HG03457 (cell line): ENCODE data around the gene AP1B1.
"Not testable (repeated sequence)": the region's sequence is repeated elsewhere in the genome, so short reads cannot be mapped to it uniquely, and the experiment has no call there.

Experiments
- ATAC-seq: cut with Tn5 transposase; IDR thresholded peaks from one replicate; pipeline ENCODE4 v1.9.1; 2021; ENCODE audit warnings: moderate number of reproducible peaks; ENCODE audit not compliant: unreplicated experiment

Gene AP1B1

GRCh38 chr22:29352778-29353177 is 35.6 kb downstream of the AP1B1 start:
- ATAC-seq = no peak

DNA sequence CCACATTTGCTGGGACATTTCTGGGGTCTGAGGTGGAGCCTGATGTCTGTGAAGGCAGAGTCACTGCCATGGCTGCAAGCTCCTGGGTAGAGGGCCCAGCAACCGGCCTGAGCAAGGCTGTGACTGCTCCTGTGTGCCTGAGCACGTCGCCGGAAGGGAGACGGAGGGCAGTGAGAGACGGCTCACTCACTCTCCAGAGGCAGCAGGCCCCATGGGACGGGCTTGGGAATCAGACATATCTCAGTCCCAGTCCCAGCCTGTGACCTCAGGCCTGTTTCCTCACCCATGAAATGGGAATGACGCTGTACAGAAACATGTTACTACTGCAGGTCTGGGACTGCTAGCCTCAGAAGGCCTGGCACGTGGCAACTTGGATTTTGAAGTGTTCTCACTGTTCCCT is 36.5 kb downstream of the AP1B1 start:
- no peak for ATAC-seq

- ATAC-seq = no peak
These were observed 37.3 kb downstream of the AP1B1 start for GRCh38 chr22:29351042-29351441.

GRCh38 chr22:29348956-29349355 is 39.4 kb downstream of the AP1B1 start:
- no peak for ATAC-seq

DNA sequence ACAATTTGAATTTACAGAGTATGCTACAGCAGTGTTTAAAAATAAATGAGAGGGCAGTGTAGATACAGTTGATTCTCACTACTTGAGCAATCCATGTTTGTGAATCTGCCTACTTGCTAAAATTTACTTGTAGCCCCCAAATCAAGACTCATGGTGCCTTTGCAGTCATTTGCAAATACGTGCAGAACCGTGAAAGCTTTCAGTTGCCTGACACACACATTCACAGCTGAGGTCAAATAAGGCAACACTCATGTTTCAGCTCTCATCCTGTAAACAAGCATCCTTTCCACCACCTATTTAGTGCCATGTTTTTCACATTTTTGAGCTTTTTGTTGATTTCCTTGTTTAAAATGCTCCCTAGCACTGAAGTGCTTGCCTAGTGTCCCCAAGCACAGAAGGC is 40.3 kb downstream of the AP1B1 start:
- ATAC-seq = no peak

DNA sequence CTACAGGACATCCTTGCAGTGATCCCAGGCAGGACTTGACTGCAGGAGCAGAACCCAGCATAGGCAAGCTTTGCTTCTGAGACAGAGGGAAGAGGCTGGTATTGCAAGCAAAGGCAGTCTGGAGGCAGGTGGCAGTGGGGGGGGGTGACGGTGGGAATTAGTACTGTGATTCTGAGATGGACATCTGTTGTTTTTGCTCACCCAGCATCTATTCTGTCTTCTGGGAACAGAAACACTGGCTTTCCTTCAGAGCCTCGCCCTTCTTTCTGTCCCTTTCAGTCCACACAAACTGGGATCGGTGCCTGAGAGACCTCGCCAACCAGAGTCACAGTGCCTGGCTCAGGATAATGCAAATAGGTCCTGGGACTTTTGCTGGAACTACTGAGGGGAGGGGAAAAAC is 41.7 kb downstream of the AP1B1 start:
- no peak for ATAC-seq

GRCh38 chr22:29345932-29346331 is 42.4 kb downstream of the AP1B1 start:
- no peak for ATAC-seq

GRCh38 chr22:29344889-29345288 is 43.5 kb downstream of the AP1B1 start:
- ATAC-seq = not testable (repeated sequence)

DNA sequence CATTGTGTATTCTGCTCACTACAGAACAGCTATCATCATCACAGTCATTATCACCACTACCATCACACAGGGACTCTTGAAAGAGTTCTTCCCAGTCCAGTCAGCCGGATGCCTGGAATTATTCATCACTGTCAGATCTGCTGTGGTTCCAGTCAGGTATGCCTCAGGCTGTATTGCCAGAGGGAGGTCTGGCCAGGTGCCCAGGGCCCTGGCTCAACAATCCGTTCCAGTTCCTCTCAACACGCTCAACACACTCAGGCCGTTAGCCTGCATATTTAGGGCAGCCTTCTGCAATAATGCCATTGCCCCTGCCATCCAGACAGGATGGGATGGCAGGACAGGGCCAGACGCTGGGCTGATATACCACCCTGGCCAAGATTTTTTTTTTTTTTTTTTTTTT is 44.2 kb downstream of the AP1B1 start:
- ATAC-seq = no peak

DNA sequence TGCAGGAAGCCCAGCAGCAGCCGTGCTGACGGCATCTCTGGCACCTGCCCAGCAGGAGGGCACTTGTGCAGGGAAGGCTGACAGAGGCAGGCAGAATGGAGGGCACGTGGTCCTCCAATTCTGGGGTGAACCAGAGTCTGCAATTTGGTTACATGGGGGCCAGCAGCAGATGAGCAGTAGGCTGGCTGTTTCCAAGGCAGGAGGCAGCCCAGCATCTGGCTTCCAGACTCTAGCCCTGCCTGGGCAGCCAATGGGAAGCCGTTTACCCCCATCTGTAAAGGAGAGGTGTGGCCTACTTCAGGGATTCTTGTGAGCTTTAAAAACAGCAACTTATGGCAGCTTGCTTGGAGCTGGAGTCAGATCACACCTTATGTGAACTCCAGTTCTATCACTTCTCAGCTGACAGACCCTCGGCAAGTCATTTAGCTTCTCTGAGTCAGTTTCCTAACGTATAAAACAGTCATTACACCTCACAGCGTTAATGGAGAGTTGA is 45.0 kb downstream of the AP1B1 start:
- no peak for ATAC-seq

- ATAC-seq = no peak
These were observed 45.6 kb downstream of the AP1B1 start for GRCh38 chr22:29342577-29343312.

GRCh38 chr22:29342177-29342576 is 46.2 kb downstream of the AP1B1 start:
- ATAC-seq = no peak

DNA sequence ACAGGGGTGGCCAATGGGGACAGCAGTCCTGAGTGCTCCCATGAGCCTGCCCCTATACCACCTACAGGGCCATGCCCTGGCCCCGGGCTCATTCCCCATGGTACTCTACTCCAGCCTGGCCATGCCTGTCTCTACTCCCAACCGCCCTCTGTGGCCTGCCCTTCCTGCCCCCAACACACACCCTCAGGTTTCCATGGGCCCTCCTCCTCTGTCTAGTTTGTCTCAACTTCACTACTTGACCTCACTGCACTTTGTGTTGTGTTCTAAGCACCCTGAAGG is 46.6 kb downstream of the AP1B1 start:
- no peak for ATAC-seq

DNA sequence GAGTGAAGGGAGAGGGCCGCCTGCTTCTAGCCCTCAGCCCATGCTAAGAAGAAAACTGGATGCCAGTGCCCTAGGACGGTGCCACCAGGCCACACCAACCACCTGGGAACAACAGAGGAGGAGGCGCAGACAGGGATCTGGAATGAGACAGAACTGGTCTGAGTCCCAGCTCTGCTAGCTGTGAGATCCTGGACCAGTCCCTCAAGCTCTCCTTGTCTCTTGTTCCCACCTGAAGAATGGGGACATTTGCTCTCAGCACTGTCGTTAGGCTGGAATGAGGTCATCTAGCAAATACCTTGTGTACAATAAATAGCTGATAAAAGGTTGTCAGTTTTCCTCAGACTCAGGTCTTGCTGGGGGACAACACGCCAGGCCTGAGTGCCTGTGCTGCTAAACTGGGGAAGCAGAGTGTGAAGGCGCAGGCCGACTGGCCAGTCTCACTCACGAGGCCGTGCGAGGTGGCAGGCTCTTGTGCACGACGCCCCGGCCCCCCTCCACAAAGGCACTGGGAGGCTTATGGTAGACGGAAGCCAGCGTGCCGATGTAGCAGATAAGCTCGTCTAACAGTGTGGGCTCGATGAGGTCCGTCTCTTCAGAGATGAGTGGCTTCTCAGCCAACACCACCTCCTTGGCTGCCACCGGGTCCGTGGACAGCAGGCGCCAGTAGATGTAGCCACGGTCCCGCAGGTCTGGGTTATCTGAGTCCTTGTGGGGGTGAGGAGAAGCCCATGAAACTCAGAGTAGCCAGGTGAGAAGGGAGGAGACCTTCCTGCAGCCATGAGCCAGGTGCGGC is 47.1 kb downstream of the AP1B1 start:
- no peak for ATAC-seq

DNA sequence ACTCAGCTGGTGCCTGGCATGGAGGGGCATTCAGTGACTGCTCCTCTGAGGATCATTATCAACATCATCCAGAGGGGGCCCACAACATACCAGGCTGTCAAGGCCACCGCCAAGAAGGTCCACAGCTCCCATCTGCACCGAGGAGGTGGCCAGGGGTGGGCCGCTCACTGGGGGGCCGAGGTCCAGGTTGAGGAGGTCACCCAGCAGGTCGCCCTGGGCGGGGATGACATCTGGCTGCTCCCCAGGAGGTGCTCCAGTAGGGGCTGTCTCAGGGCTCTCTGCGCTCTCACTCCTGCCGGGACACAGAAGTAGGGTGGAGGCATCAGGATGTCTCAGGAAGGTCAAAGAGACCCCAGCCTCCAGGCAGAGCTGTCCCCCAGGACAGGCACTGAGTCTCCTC is 47.8 kb downstream of the AP1B1 start:
- ATAC-seq = no peak

DNA sequence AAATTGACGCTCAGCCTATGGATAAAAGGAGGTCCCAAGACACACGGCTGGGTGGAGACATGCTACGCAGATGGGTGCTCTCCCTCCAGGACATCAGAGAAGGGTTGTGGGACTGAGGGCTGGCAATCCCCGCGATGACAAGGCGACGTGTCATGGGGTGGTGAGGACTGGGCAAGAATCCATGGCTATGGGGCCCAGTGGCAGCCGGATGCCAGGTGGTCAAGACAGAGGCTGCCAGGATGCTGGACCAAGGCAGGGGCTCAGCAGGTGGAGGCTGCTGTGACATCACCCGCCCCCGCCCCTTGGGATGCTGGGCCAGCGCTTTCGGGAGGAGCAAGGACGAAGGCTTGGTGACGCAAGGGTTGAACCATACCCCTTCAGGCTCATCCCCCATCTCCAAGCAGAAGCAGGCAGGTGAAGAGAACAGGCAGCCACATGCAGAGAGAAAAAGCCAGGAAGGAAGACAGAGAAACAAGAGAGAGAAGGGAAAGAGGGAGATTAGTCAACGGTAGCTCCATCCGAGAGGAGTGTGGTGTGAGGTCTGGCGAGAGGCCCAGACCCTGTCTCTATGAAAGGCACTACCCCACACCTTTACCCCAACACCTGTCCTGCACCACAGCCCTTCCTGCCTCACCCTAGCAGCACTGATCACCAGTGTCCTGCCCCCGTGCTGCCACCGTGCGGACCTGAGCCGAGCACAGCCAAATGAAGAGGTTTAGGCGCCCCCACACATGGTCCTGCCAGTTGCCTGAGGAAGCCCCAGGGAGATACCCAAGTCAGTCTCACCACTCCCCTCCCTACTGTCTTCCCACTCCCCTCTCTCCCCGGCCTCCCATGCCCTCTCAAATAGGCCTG is 48.8 kb downstream of the AP1B1 start:
- no peak for ATAC-seq

- no peak for ATAC-seq
These were observed 50.0 kb downstream of the AP1B1 start for GRCh38 chr22:29338398-29338797.

GRCh38 chr22:29337631-29338284 is 50.6 kb downstream of the AP1B1 start:
- no peak for ATAC-seq

DNA sequence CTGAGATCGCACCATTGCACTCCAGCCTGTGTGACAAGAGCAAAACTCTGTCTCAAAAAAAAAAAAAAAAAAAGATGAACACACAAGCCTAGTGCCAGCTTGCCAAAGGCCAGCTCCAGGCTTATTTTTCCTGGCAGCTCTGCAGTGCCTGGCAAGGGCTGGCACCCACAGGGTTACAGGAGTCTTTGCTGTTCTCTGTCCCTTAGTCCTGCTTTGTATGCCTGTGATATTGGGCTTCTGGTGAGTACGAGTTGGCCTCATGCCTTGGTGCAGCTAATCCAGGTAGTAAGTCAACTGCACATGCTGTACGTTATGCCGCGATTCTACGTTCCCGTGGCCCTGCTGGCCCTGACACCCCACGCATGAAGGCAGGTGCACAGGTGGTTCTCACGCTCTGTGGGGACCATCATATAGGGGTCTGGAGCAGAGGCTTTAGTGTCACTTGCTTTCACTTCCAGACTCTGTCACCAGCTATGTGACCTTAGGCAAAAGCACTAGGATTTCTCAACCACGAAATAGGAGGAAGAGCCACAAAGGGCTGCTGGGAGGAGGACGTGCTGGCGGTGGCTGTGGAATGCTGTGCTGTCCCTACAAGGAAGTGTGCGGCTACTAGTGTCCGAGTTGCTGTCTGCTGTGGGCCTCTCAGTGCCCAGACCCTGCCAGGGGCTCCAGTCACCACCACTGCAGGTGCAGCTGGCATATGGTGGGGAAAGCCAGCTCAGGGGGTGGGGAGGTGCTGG is 51.4 kb downstream of the AP1B1 start:
- ATAC-seq = no peak

DNA sequence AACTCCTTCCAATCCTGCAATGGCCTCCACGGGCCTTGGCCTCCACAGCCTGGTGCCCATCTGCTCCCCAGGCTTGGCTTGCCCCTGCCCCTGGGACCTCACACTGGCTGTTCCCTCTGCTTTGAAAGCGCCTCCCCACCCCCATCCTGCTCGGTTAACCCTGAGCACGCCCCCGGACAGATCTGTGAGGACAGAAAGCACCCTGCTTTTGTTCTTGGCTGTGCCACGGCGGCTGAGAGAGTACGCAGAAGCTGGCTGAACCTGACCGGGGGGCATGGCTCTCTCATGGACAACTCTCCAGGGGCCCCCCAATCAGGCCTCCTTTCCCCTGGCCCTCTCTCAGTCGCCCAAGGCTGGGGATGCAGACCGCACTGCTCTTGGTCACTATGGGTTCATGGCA is 52.7 kb downstream of the AP1B1 start:
- ATAC-seq = no peak
